Thyroid gland (tissue), 4 donors: ENCODE results near the gene IFT25. TPM values are rescaled to one million over a fixed set of nuclear protein-coding genes. Genes with fewer than 3 reads are reported as not detected.
A peak's percentile ranks its signal among the peaks of the same experiment; 100 is the strongest.
"Not testable (repeated sequence)": the region's sequence is repeated elsewhere in the genome, so short reads cannot be mapped to it uniquely, and the experiment has no call there.

ENCODE experiments used
- DNase-seq, 2 donors: peaks; one replicate each; pipeline ENCODE4 v3.0.0-alpha.2; 2019
- H3K27ac ChIP-seq, 3 donors: fragments of 200-600 bp; sonication (generic); 1 replicate in 2 of 3; 2 replicates in 1 of 3; pipeline ENCODE4 v1.5.1; 2016 to 2019; ENCODE audit warnings: mild to moderate bottlenecking in 1 of 3, moderate library complexity in 1 of 3
- H3K27me3 ChIP-seq: fragments of 200-600 bp; sonication (generic); one replicate; pipeline ENCODE4 v1.5.1; 2019
- H3K36me3 ChIP-seq, 2 donors: fragments of 200-600 bp; sonication (generic); one replicate each; pipeline ENCODE4 v1.5.1; 2016 to 2019
- H3K4me1 ChIP-seq, 2 donors: fragments of 200-600 bp; sonication (generic); one replicate each; pipeline ENCODE4 v1.5.1; 2017 to 2019
- H3K4me3 ChIP-seq, 3 donors: fragments of 200-600 bp; sonication (generic); replicated peaks in 1 of 3; 1 replicate in 2 of 3; 2 replicates in 1 of 3; pipeline ENCODE4 v1.5.1; 2016; ENCODE audit warnings: mild to moderate bottlenecking in 1 of 3
- H3K9me3 ChIP-seq: fragments of 200-600 bp; sonication (generic); one replicate; pipeline ENCODE4 v1.5.1; 2017
- POLR2A ChIP-seq, 2 donors: fragments of 450-650 bp; IDR thresholded peaks; one replicate each; pipeline ENCODE4 v1.6.1; 2017; ENCODE audit warnings: antibody characterized with exemption in 2 of 2, mild to moderate bottlenecking in 2 of 2, moderate library complexity in 1 of 2
- WGBS, 2 donors: methylation state at CpG; one replicate each; pipeline ENCODE4 v1.1.5; 2017; 5-methylcytosine and 5-hydroxymethylcytosine counted together
- intact Hi-C: fragments of 100-400 bp; cut with DNase I; formaldehyde crosslinking; loops from one replicate; pipeline ENCODE4 v1.15.1; 2023
- total RNA-seq, 4 donors: library from RNA; depleted of rRNA; stranded (reverse); fragments of >200 nt; gene quantifications; one replicate each; pipeline ENCODE4 v1.2.3, GENCODE V29; 2016
- TF ChIP-seq, protein P1 (sequence below), 6 experiments: fragments of 200-600 bp in 3 of 6; fragments of 450-650 bp in 3 of 6; sonication (generic) in 3 of 6; IDR thresholded peaks; one replicate each; pipeline ENCODE4 v1.5.1; 2016 to 2019; ENCODE audit warnings: antibody characterized with exemption in 6 of 6, mild to moderate bottlenecking in 2 of 6, inconsistent platforms in 1 of 6, moderate library complexity in 1 of 6

Gene IFT25
- total RNA-seq, 4 donors from 2014 or later, result 42.4 to 116 (median 77.7) TPM

DNA sequence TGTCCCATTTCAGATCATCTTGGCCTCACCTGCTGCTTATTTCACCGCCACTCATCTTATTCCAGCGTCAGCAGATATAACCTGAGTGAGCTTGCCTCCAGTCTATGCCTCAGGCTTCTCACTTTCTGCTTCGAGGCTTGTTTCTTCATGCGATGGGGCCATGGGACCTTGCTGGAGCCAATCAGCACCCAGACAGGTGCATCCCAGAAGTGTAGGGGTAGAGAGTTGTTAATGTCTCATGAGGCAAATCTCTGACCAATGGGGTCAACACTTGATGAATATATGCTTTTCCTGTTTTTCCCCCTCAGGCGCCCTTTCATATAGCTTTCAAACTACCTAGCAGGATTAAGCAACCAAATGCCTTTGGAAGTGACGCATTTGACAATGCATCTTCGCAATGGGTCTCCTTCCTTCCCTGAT lies 55.0 kb downstream of the IFT25 start:
- no peaks in the 10 kb centered on the region for H3K27me3 ChIP-seq
- peaks cover 12 to 27% of the 10 kb centered on the region in 2 donors for H3K4me1 ChIP-seq
- 81 to 84% methylated on average over 7 of the region's 7 CpGs for WGBS, 2 donors
- no peaks in the 10 kb centered on the region for H3K9me3 ChIP-seq
- no peak for DNase-seq
- intact Hi-C loops, result no loop called here
- peaks cover 0 to 6% of the 10 kb centered on the region in 2 donors for H3K36me3 ChIP-seq
- H3K27ac ChIP-seq, result peak overlapping the region in 2 of 3 donors; percentile 67 to 75
- H3K4me3 ChIP-seq, result peak overlapping the region in 1 of 3 donors; percentile 90
- TF ChIP-seq POLR2A (IDR thresholded peaks at IDR 0.05), result no peak
- TF ChIP-seq, protein P1, sequence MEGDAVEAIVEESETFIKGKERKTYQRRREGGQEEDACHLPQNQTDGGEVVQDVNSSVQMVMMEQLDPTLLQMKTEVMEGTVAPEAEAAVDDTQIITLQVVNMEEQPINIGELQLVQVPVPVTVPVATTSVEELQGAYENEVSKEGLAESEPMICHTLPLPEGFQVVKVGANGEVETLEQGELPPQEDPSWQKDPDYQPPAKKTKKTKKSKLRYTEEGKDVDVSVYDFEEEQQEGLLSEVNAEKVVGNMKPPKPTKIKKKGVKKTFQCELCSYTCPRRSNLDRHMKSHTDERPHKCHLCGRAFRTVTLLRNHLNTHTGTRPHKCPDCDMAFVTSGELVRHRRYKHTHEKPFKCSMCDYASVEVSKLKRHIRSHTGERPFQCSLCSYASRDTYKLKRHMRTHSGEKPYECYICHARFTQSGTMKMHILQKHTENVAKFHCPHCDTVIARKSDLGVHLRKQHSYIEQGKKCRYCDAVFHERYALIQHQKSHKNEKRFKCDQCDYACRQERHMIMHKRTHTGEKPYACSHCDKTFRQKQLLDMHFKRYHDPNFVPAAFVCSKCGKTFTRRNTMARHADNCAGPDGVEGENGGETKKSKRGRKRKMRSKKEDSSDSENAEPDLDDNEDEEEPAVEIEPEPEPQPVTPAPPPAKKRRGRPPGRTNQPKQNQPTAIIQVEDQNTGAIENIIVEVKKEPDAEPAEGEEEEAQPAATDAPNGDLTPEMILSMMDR (IDR thresholded peaks at IDR 0.05), result no peak

DNA sequence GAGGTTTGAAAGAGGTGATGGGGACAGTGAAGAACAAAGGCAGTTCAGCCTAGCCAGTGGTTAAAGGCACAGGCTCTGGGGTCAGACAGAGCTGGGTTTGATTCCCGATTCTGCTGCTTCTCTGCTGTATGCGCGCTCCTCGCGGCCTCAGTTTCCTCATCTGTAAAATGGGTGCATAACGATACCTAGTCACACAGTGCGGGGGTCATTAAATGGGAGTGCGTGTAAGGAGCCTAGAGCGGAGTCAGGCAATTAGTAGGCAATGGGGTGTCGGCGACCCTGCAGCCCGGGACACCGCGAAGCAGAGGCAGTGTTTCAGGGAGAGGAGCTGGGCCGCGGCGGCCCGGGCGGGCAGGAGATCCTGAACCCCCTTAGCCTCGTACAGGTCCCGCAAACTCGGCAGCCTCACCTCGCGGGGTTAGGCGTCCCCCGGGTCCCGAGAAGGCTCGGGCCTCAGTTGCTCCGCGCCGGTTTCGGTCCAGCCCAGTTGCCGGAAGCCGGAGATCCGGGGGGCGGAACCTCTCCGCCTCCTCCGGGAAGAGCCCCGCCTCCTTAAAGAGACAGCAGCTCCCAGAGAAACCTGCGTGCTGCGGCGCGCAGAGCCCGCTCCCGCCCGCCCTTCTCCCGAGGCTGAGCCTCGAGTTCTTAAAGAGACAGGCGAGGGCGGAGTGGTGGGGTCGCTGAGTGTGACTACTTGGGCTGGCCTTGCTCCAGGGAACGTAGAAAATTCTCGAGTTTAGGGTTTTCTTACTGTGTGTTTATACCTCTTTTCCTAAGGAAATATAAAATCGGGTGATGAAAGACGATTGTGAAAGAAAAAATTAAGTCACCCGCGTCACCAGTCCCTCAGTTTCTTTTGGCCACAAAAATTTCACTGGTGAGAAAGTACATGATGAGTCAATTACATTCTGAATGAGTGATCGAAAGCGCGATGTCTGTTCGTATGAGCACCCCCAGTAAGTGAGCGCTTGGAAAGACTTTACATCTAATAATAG lies 55.9 kb downstream of the IFT25 start, which contains the start of gene YIPF1:
Gene YIPF1 (minus strand): TSS at position 494 of the 995 bp plus-strand sequence. CDS start 860 bp downstream, outside the sequence.
- Histone ChIP-seq H3K4me3 (peak within 1 kb of the TSS; percentile 76 to 95 (median 90)), H3K27me3 (no peaks in the 10 kb centered on the region), H3K9me3 (no peaks in the 10 kb centered on the region), H3K36me3 (peaks cover 0 to 7% of the 10 kb centered on the region in 2 donors), H3K4me1 (peaks cover 9 to 30% of the 10 kb centered on the region in 2 donors), H3K27ac (peak within 1 kb of the TSS; percentile 67 to 75 (median 73))
- peak; percentile 92 to 94 for DNase-seq
- 4 to 6% methylated on average over 34 to 60 of the region's 62 CpGs for WGBS, 2 donors
- intact Hi-C loops, result loop anchor here (2.0 kb wide), 1 partner anchor 57 kb away; the partner anchor contains the start of gene LRRC42
- TF ChIP-seq, protein P1 (IDR thresholded peaks at IDR 0.05), result peak in 1 of 6 experiments; percentile 18
- TF ChIP-seq POLR2A (IDR thresholded peaks at IDR 0.05), result peak in 1 of 2 donors; percentile 55

DNA sequence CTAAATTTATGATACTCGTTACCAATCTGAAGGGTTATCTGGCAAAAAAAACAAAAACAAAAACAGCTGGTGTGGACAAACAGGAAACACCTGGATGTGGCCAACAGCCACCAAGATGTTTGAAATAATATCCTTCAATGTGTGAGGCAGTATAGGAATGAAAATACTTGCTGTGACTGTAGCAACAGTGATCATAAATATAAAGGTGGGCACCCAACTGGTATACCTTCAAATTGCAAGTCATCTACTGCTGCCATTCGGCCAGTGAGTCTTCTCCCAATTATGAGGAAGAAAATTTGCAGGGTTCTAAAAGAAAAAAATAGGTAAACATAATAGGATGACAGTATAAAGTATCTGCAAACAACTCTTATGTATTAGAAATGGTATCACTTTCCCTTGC lies 56.8 kb downstream of the IFT25 start:
- DNase-seq, result no peak
- Histone ChIP-seq H3K9me3 (no peaks in the 10 kb centered on the region), H3K36me3 (peaks cover 0 to 9% of the 10 kb centered on the region in 2 donors), H3K27ac (peak overlapping the region in 2 of 3 donors; percentile 15 to 75), H3K4me1 (peaks cover 9 to 31% of the 10 kb centered on the region in 2 donors), H3K27me3 (no peaks in the 10 kb centered on the region), H3K4me3 (peak overlapping the region in 1 of 3 donors; percentile 90)
- no peak for TF ChIP-seq POLR2A (IDR thresholded peaks at IDR 0.05)
- TF ChIP-seq, protein P1 (IDR thresholded peaks at IDR 0.05), result no peak
- intact Hi-C loops, result loop anchor here (2.0 kb wide), 1 partner anchor 58 kb away; the partner anchor contains the start of gene LRRC42
- WGBS, 2 donors, result 68 to 71% methylated on average over 2 of the region's 2 CpGs

DNA sequence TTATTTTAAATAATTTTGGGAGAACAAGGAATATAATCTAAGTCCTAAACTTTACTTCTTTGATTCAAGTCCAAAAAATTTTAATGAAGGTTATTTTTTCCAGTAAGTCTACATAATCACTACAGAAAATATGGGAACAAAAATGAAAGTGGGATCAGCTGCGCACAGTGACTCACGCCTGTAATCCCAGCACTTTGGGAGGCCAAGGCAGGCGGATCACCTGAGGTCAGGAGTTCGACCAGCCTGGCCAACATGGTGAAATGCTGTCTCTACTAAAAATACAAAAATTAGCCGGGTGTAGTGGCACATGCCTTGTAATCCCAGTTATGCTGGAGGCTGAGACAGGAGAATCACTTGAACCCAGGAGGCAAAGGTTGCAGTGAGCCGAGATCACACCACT lies 61.9 kb downstream of the IFT25 start:
- DNase-seq, H3K9me3 ChIP-seq, H3K27me3 ChIP-seq, H3K27ac ChIP-seq, H3K4me1 ChIP-seq, intact Hi-C loops, H3K4me3 ChIP-seq: not testable (repeated sequence)
- WGBS, 2 donors, result 95 to 97% methylated on average over 6 of the region's 6 CpGs
- peaks cover 10 to 23% of the 10 kb centered on the region in 2 donors for H3K36me3 ChIP-seq

DNA sequence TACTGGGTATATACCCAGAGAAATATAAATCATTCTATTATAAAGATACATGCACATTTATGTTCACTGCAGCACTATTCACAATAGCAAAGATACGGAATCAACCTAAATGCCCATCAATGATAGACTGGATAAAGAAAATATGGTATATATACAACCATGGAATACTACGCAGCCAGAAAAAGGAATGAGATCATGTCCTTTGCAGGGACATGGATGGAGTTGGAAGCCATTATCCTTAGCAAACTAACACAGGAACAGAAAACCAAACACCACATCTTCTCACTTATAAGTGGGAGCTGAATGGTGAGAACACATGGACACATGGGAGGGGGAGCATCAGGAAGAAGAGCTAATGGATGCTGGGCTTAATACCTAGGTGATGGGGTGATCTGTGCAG lies 63.6 kb downstream of the IFT25 start:
- H3K27ac ChIP-seq, intact Hi-C loops, H3K4me1 ChIP-seq, H3K4me3 ChIP-seq, H3K27me3 ChIP-seq, DNase-seq, H3K9me3 ChIP-seq: not testable (repeated sequence)
- 94 to 98% methylated on average over 2 of the region's 2 CpGs for WGBS, 2 donors
- H3K36me3 ChIP-seq, result peaks cover 19 to 26% of the 10 kb centered on the region in 2 donors
